H1 (cell line): ENCODE data around the gene TFR2. TPM values are rescaled to one million over a fixed set of nuclear protein-coding genes. Genes with fewer than 3 reads are reported as not detected.

Source experiments
- CTCF ChIA-PET: fragments of 300-600 bp; sonication (Branson Sonifier 250); formaldehyde crosslinking; loops from one replicate; lab custom pipeline; 2021; ENCODE audit not compliant: partially characterized antibody; lab: Charles Lee
- POLR2A ChIA-PET: fragments of 300-600 bp; sonication (Branson Sonifier 250); formaldehyde crosslinking; loops from one replicate; lab custom pipeline; 2021; ENCODE audit warnings: inconsistent platforms; ENCODE audit not compliant: partially characterized antibody; lab: Charles Lee
- DNase-seq, 2 experiments: peaks; one replicate each; pipeline versions ENCODE4 v3.0.0 to v3.0.0-alpha.2; 2010 to 2022; ENCODE audit warnings: low spot score in 2 of 2, low read depth in 1 of 2, mixed read lengths in 1 of 2
- FAIRE-seq: peaks from 2 replicates; lab custom pipeline; 2011; peaks lifted over from hg19 to GRCh38; lab: Jason Lieb, UNC
- H2AFZ ChIP-seq: 2 replicates; pipeline ENCODE4 v1.8.1; 2012; ENCODE audit warnings: low read length, inconsistent platforms
- H2AK5ac ChIP-seq: 2 replicates; pipeline ENCODE4 v1.6.1; 2013; ENCODE audit warnings: low read depth, low read length
- H2BK120ac ChIP-seq: replicated peaks from 2 replicates; pipeline ENCODE3; 2013; ENCODE audit warnings: low read depth, low read length, inconsistent platforms
- H2BK12ac ChIP-seq: 2 replicates; pipeline ENCODE4 v1.6.1; 2013; ENCODE audit warnings: low read depth, low read length
- H2BK15ac ChIP-seq: 2 replicates; pipeline ENCODE4 v1.6.1; 2013; ENCODE audit warnings: low read length
- H2BK20ac ChIP-seq: 2 replicates; pipeline ENCODE4 v1.6.1; 2013; ENCODE audit warnings: low read length
- H2BK5ac ChIP-seq: 2 replicates; pipeline ENCODE4 v1.6.1; 2013; ENCODE audit warnings: low read depth, low read length
- H3K14ac ChIP-seq: 2 replicates; pipeline ENCODE4 v1.6.1; 2013; ENCODE audit warnings: inconsistent platforms; ENCODE audit not compliant: insufficient read length
- H3K18ac ChIP-seq: 2 replicates; pipeline ENCODE4 v1.6.1; 2013; ENCODE audit warnings: low read length; ENCODE audit errors: extremely low read depth
- H3K23ac ChIP-seq: 2 replicates; pipeline ENCODE4 v1.6.1; 2013; ENCODE audit warnings: inconsistent platforms; ENCODE audit not compliant: insufficient read length
- H3K23me2 ChIP-seq: 2 replicates; pipeline ENCODE4 v1.6.1; 2013; ENCODE audit warnings: low read depth, low read length
- H3K27ac ChIP-seq: 2 replicates; pipeline ENCODE4 v1.6.1; 2011; ENCODE audit warnings: low read depth, low read length, inconsistent platforms
- H3K27me3 ChIP-seq, 4 experiments: replicated peaks in 1 of 4; 1 replicate in 1 of 4; 2 replicates in 3 of 4; pipeline versions ENCODE4 v1.6.1 to v1.8.1; 2011 to 2013; ENCODE audit warnings: low read length in 3 of 4, mild to moderate bottlenecking in 3 of 4, inconsistent platforms in 2 of 4, mixed read lengths in 2 of 4, moderate library complexity in 1 of 4; ENCODE audit not compliant: control insufficient read depth in 3 of 4, insufficient read depth in 3 of 4; ENCODE audit errors: extremely low read depth in 1 of 4
- H3K36me3 ChIP-seq, 4 experiments: 2 replicates each; pipeline versions ENCODE4 v1.6.1 to v1.8.1; 2011 to 2013; ENCODE audit warnings: mild to moderate bottlenecking in 4 of 4, low read length in 3 of 4, moderate library complexity in 2 of 4, control low read depth in 1 of 4, inconsistent platforms in 1 of 4; ENCODE audit not compliant: insufficient read depth in 4 of 4, control insufficient read depth in 2 of 4
- H3K4ac ChIP-seq: replicated peaks from 2 replicates; pipeline ENCODE3; 2013; ENCODE audit warnings: low read length, low read depth, mixed read lengths, inconsistent platforms; ENCODE audit not compliant: insufficient read length
- H3K4me1 ChIP-seq, 4 experiments: replicated peaks in 1 of 4; 1 replicate in 1 of 4; 2 replicates in 3 of 4; pipeline versions ENCODE4 v1.6.1 to v1.8.1; 2011 to 2013; ENCODE audit warnings: low read length in 3 of 4, inconsistent platforms in 2 of 4, mixed read lengths in 1 of 4; ENCODE audit not compliant: insufficient read depth in 4 of 4, control insufficient read depth in 3 of 4
- H3K4me2 ChIP-seq, 2 experiments: 2 replicates each; pipeline versions ENCODE4 v1.6.1 to v1.8.1; 2011 to 2013; ENCODE audit warnings: low read depth in 2 of 2, low read length in 2 of 2, control low read depth in 1 of 2, inconsistent platforms in 1 of 2, mild to moderate bottlenecking in 1 of 2; ENCODE audit not compliant: insufficient read depth in 1 of 2
- H3K4me3 ChIP-seq, 4 experiments: fragments of 200-600, 300-600 bp in 1 of 4; sonication (generic), shearing (Covaris generic), sonication (Bioruptor Twin) in 1 of 4; 2 replicates each; pipeline versions ENCODE4 v1.5.1 to v1.8.1; 2011 to 2016; ENCODE audit warnings: low read length in 4 of 4, low read depth in 3 of 4, control low read depth in 2 of 4, inconsistent platforms in 2 of 4, mild to moderate bottlenecking in 2 of 4, mixed read lengths in 1 of 4, moderate library complexity in 1 of 4; ENCODE audit not compliant: insufficient read depth in 2 of 4; ENCODE audit errors: extremely low read depth in 1 of 4
- H3K56ac ChIP-seq: replicated peaks from 2 replicates; pipeline ENCODE3; 2013; ENCODE audit warnings: low read depth, mild to moderate bottlenecking, mixed read lengths, low read length, inconsistent platforms; ENCODE audit not compliant: insufficient read length
- H3K79me1 ChIP-seq: 2 replicates; pipeline ENCODE4 v1.6.1; 2013; ENCODE audit warnings: low read depth, low read length, control low read depth
- H3K79me2 ChIP-seq, 2 experiments: 2 replicates each; pipeline versions ENCODE4 v1.6.1 to v1.8.1; 2012 to 2013; ENCODE audit warnings: low read length in 2 of 2, mild to moderate bottlenecking in 2 of 2, inconsistent platforms in 1 of 2; ENCODE audit not compliant: insufficient read depth in 2 of 2, control insufficient read depth in 1 of 2
- H3K9ac ChIP-seq, 4 experiments: replicated peaks in 1 of 4; 1 replicate in 1 of 4; 2 replicates in 3 of 4; pipeline versions ENCODE4 v1.6.1 to v1.8.1; 2011 to 2013; ENCODE audit warnings: low read depth in 3 of 4, low read length in 3 of 4, control low read depth in 2 of 4, mild to moderate bottlenecking in 2 of 4, moderate library complexity in 2 of 4, inconsistent platforms in 1 of 4; ENCODE audit errors: extremely low read depth in 1 of 4
- H3K9me3 ChIP-seq, 2 experiments: 2 replicates each; pipeline versions ENCODE4 v1.6.1 to v1.8.1; 2012 to 2013; ENCODE audit warnings: mild to moderate bottlenecking in 2 of 2, moderate library complexity in 2 of 2, control low read depth in 1 of 2, inconsistent platforms in 1 of 2, low read depth in 1 of 2, low read length in 1 of 2, mixed read lengths in 1 of 2; ENCODE audit not compliant: insufficient read depth in 2 of 2
- H4K20me1 ChIP-seq, 2 experiments: replicated peaks in 1 of 2; 2 replicates each; pipeline versions ENCODE3 to v1.8.1; 2011 to 2013; ENCODE audit warnings: inconsistent platforms in 2 of 2, low read length in 2 of 2, mild to moderate bottlenecking in 1 of 2; ENCODE audit not compliant: insufficient read depth in 2 of 2, control insufficient read depth in 1 of 2
- H4K5ac ChIP-seq: 2 replicates; pipeline ENCODE4 v1.6.1; 2013; ENCODE audit warnings: low read length, low read depth, mixed read lengths, inconsistent platforms; ENCODE audit not compliant: insufficient read length
- H4K8ac ChIP-seq: 2 replicates; pipeline ENCODE4 v1.8.0; 2013; ENCODE audit warnings: mild to moderate bottlenecking, moderate library complexity, low read length, inconsistent platforms; ENCODE audit not compliant: insufficient read depth; ENCODE audit errors: extremely low read depth
- H4K91ac ChIP-seq: replicated peaks from 2 replicates; pipeline ENCODE3; 2013; ENCODE audit warnings: low read length, mixed read lengths, inconsistent platforms; ENCODE audit not compliant: insufficient read length
- CEBPB ChIP-seq: IDR thresholded peaks from 2 replicates; pipeline ENCODE4 v1.6.1; 2012; ENCODE audit warnings: low read depth, low read length
- CHD1 ChIP-seq: IDR thresholded peaks from 2 replicates; pipeline ENCODE4 v1.6.1; 2012; ENCODE audit warnings: low read depth, low read length, improper control_type of control experiment
- EZH2 ChIP-seq: fragments of 200-600 bp; sonication (generic); IDR thresholded peaks from 2 replicates; pipeline ENCODE4 v1.7.1; 2012; ENCODE audit warnings: low read depth, mild to moderate bottlenecking, moderate library complexity, low read length, inconsistent platforms; ENCODE audit not compliant: severe bottlenecking
- MAFK ChIP-seq: IDR thresholded peaks from 2 replicates; pipeline ENCODE4 v1.6.1; 2012; ENCODE audit warnings: low read depth, mild to moderate bottlenecking, improper control_type of control experiment, low read length
- NRF1 ChIP-seq: IDR thresholded peaks from 2 replicates; pipeline ENCODE4 v1.6.1; 2011; ENCODE audit warnings: mild to moderate bottlenecking, low read depth, low read length, improper control_type of control experiment
- POLR2A ChIP-seq, 2 experiments: IDR thresholded peaks; 1 replicate in 1 of 2; 2 replicates in 1 of 2; pipeline ENCODE4 v1.6.1; 2011; ENCODE audit warnings: low read depth in 2 of 2, low read length in 2 of 2, mild to moderate bottlenecking in 2 of 2; ENCODE audit errors: control extremely low read depth in 1 of 2
- POLR2AphosphoS5 ChIP-seq: IDR thresholded peaks from 2 replicates; pipeline ENCODE4 v1.6.1; 2011; ENCODE audit warnings: low read depth, low read length
- RNF2 ChIP-seq: fragments of 200-900, 300-1000 bp; sonication (generic); IDR thresholded peaks from 2 replicates; pipeline ENCODE4 v1.7.1; 2016; ENCODE audit warnings: borderline replicate concordance, low read depth, mild to moderate bottlenecking, antibody characterized with exemption, low read length; ENCODE audit not compliant: poor library complexity, severe bottlenecking; ENCODE audit errors: missing control alignments
- SP4 ChIP-seq: IDR thresholded peaks from 2 replicates; pipeline ENCODE4 v1.6.1; 2012; ENCODE audit warnings: low read length, inconsistent platforms
- WGBS, 2 experiments: shearing (Covaris generic) in 1 of 2; methylation state at CpG; one replicate each; pipeline versions ENCODE4 v1.1.6 to v1.1.7; 2013 to 2015; ENCODE audit warnings: low lambda C conversion rate in 2 of 2, mixed read lengths in 2 of 2, inconsistent platforms in 1 of 2, low coverage in 1 of 2, missing lambda C conversion rate in 1 of 2; ENCODE audit not compliant: insufficient replicate concordance in 2 of 2, insufficient coverage in 1 of 2, insufficient read length in 1 of 2; ENCODE audit errors: extremely low coverage in 1 of 2, missing lambda C conversion rate in 1 of 2; 5-methylcytosine and 5-hydroxymethylcytosine counted together
- polyA plus RNA-seq, 7 experiments: library from polyadenylated mRNA; depleted of rRNA in 3 of 7; stranded (reverse) in 5 of 7; unstranded in 2 of 7; fragments of >200 nt in 5 of 7; fragments of 200-250 nt in 2 of 7; gene quantifications; 1 replicate in 5 of 7; 2 replicates in 1 of 7; 4 replicates in 1 of 7; pipeline versions ENCODE4 v1.2.1 to v1.2.3, GENCODE V29; 2011 to 2013; ENCODE audit warnings: missing spikeins in 2 of 7, mixed read lengths in 2 of 7
- total RNA-seq: library from RNA; stranded (reverse); fragmentation: NEBNext Ultra II Directional; extraction: Animal tissue kit (Norgen Biotek cat#: 25700); gene quantifications from 2 replicates; pipeline ENCODE4 v1.2.1, GENCODE V29; 2021

TFR2 gene
- total and polyA plus RNA-seq, 2 of the 8 experiments (the other 6 are each of a cell fraction or from before 2014, with no cell fraction given), result 4.6 to 5.7 TPM

GRCh38 chr7:100591596-100591995 is 49.8 kb downstream of the TFR2 start:
- DNase-seq (no peak), FAIRE-seq (no peak)
- H3K23me2 ChIP-seq, result peaks cover 4% of the 10 kb centered on the region
- H3K79me1 ChIP-seq, result no peaks in the 10 kb centered on the region
- H2BK5ac ChIP-seq, result no peak overlapping the region
- POLR2A ChIA-PET, result interaction anchor here (0.7 to 10.0 kb wide), 7 partner anchors 6 to 120 kb away, joined by 3 to 172 read pairs (median 3); partner anchors contain the start of gene PCOLCE
- no peak overlapping the region for H3K4me3 ChIP-seq
- H2BK12ac ChIP-seq, result no peak overlapping the region
- peaks cover 0 to 13% (median 6%) of the 10 kb centered on the region in 4 experiments; a peak in 5 of 7 replicates for H3K4me1 ChIP-seq
- peaks cover 0 to 4% of the 10 kb centered on the region in 2 experiments for H4K20me1 ChIP-seq
- no peak overlapping the region for H4K5ac ChIP-seq
- no peak overlapping the region for H3K4ac ChIP-seq
- no peak overlapping the region for H2BK20ac ChIP-seq
- H3K4me2 ChIP-seq, result no peak overlapping the region
- no peak overlapping the region for H4K91ac ChIP-seq
- H3K79me2 ChIP-seq, result no peaks in the 10 kb centered on the region
- no peak overlapping the region for H2AK5ac ChIP-seq
- H3K56ac ChIP-seq, result no peak overlapping the region
- peaks cover 0 to 6% (median 3%) of the 10 kb centered on the region in 4 experiments; a peak in 4 of 8 replicates for H3K36me3 ChIP-seq
- no peak overlapping the region for H3K27ac ChIP-seq
- TF ChIP-seq MAFK (no peak), POLR2AphosphoS5 (no peak), NRF1 (no peak), EZH2 (no peak), SP4 (no peak), RNF2 (no peak), CHD1 (no peak), CEBPB (no peak), POLR2A (IDR thresholded peaks at IDR 0.05; ENCODE audit: control extremely low read depth in 1 of 2, low read depth in 2 of 2, low read length in 2 of 2) (no peak)
- H3K18ac ChIP-seq, result no peak overlapping the region
- H4K8ac ChIP-seq, result no peak overlapping the region; the same call in 1 of the 2 replicates
- CTCF ChIA-PET, result interaction anchor here (0.9 to 11.4 kb wide), 5 partner anchors 10 to 42 kb away, joined by 4 to 171 read pairs (median 14); partner anchors contain the start of genes MOSPD3 and PCOLCE
- no peak overlapping the region for H2AFZ ChIP-seq
- whole genome bisulfite sequencing, 2 experiments, result 90% methylated on average over 17 of the region's 17 CpGs; no CpG with 5 or more reads in 1 of the 2 experiments
- no peak overlapping the region for H3K14ac ChIP-seq
- peaks cover 0 to 2% (median under 1%) of the 10 kb centered on the region in 4 experiments; a peak in 4 of 7 replicates for H3K27me3 ChIP-seq
- no peaks in the 10 kb centered on the region for H3K9me3 ChIP-seq
- H2BK15ac ChIP-seq, result no peak overlapping the region
- H3K9ac ChIP-seq, result no peak overlapping the region
- H2BK120ac ChIP-seq, result no peak overlapping the region
- H3K23ac ChIP-seq, result no peak overlapping the region
